Mesodermal cell (in vitro differentiated cells): ENCODE results near the gene MINDY2.
"Not testable (repeated sequence)": the region's sequence is repeated elsewhere in the genome, so short reads cannot be mapped to it uniquely, and the experiment has no call there.

Experiments used
- H3K27ac ChIP-seq: 2 replicates; pipeline ENCODE4 v1.7.0; 2013; ENCODE audit warnings: mild to moderate bottlenecking, low read depth, low read length, moderate library complexity; ENCODE audit not compliant: severe bottlenecking
- H3K36me3 ChIP-seq: 2 replicates; pipeline ENCODE4 v1.7.1; 2013; ENCODE audit warnings: mild to moderate bottlenecking, low read length, moderate library complexity; ENCODE audit not compliant: control insufficient read depth, insufficient read depth
- H3K4me1 ChIP-seq: one replicate; pipeline ENCODE4 v1.7.1; 2013; ENCODE audit warnings: mild to moderate bottlenecking, low read length; ENCODE audit not compliant: insufficient read depth, control insufficient read depth, poor library complexity, severe bottlenecking
- H3K4me3 ChIP-seq: 2 replicates; pipeline ENCODE4 v1.7.0; 2013; ENCODE audit warnings: low read length, control low read depth, mild to moderate bottlenecking; ENCODE audit not compliant: insufficient read depth, poor library complexity, severe bottlenecking; ENCODE audit errors: extremely low read depth
- H3K9me3 ChIP-seq: 2 replicates; pipeline ENCODE4 v1.7.1; 2013; ENCODE audit warnings: mild to moderate bottlenecking, low read length, moderate library complexity; ENCODE audit not compliant: control insufficient read depth
- WGBS, 2 experiments: methylation state at CpG; one replicate each; pipeline ENCODE4 v1.1.5; 2013; ENCODE audit warnings: missing lambda C conversion rate in 2 of 2; ENCODE audit not compliant: insufficient coverage in 2 of 2; 5-methylcytosine and 5-hydroxymethylcytosine counted together

The MINDY2 gene

DNA sequence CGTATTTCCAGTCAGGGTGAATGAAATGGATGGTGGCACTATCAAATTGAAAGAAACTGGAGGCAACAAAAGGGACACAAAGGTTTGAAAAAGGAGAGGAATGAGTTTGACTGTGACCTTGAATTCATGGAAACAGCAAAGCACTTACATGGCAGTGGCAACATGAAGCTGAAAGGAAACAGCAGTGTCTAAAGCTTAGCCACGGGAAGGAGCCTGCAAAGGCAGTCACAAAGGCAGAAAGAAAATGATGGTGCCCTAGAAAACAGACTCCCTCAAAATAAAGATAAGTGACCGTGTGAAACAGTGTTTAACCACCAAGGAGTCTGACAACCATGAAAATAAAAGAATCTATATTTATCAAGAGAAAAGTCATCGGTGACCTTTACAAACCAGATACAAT, 111.1 kb downstream of the MINDY2 start:
- Histone ChIP-seq H3K36me3 (peaks cover 100% of the 10 kb centered on the region), H3K4me1 (no peaks in the 10 kb centered on the region), H3K27ac (no peak overlapping the region), H3K9me3 (no peaks in the 10 kb centered on the region), H3K4me3 (no peak overlapping the region)
- WGBS, 2 experiments = 78 to 86% methylated on average over 2 of the region's 4 CpGs

- not testable (repeated sequence) for H3K4me3 ChIP-seq, H3K9me3 ChIP-seq, H3K4me1 ChIP-seq, H3K27ac ChIP-seq
- 78% methylated on average over 1 of the region's 3 CpGs; no CpG with 5 or more reads in 1 of the 2 experiments for WGBS, 2 experiments
- H3K36me3 ChIP-seq = peaks cover 98% of the 10 kb centered on the region
Measured at GRCh38 chr15:58883926-58884325, 112.8 kb downstream of the MINDY2 start.

- Histone ChIP-seq H3K4me1 (no peaks in the 10 kb centered on the region), H3K36me3 (peaks cover 93% of the 10 kb centered on the region), H3K4me3 (no peak overlapping the region), H3K27ac (no peak overlapping the region), H3K9me3 (no peaks in the 10 kb centered on the region)
- WGBS, 2 experiments = 93 to 95% methylated on average over 11 to 12 of the region's 12 CpGs
Measured at GRCh38 chr15:58886921-58887320, 115.8 kb downstream of the MINDY2 start.

DNA sequence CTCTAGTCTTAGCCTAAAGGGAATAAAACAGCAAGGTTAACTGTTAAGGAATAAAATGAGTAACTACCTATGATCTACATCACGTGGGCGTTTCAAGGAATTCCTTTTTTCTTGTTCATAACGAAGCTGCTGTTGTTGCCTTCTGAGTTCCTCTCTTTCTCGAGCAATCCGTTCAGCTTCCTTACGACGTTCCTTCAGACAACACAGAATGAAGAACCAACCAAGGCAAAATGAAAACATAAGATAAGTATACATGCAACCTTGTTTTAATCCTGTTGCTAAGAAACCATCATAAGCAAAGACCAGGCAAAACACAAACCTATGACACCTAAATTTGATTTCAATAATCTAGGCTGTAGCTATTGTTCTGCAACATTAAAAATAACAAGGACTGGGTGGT, 118.3 kb downstream of the MINDY2 start:
- Histone ChIP-seq H3K4me1 (no peaks in the 10 kb centered on the region), H3K9me3 (no peaks in the 10 kb centered on the region), H3K4me3 (no peak overlapping the region), H3K27ac (no peak overlapping the region), H3K36me3 (peaks cover 90% of the 10 kb centered on the region)
- 100% methylated on average over 4 to 5 of the region's 7 CpGs for WGBS, 2 experiments

DNA sequence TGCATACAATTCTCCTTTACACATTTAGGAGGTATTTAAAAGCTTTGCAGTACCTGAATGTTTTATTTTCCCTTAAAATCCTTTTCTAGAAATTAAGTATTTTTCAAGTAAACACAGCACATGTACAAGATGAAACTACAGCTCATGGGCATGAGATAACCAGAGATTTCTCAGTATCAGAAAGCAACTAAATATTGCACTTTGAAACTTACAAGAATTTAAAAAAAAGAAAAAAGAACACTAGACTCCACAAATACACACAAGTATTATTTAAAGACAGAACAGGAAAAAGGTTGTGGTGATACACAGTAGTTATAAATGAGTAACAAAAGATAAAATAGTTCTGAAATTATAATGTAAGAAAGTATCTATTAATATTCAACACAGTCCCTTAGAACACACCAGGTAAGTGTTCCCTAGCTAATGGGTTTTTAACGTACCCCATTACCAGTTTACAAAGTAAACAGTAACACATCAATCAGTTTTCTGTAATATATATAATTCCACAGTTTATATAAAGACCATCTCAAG, 127.1 kb downstream of the MINDY2 start:
- no peak overlapping the region for H3K4me3 ChIP-seq
- no CpG with 5 or more reads among the region's 1 CpG for WGBS, 2 experiments
- H3K9me3 ChIP-seq = no peaks in the 10 kb centered on the region
- no peak overlapping the region for H3K27ac ChIP-seq
- H3K4me1 ChIP-seq = no peaks in the 10 kb centered on the region
- H3K36me3 ChIP-seq = peaks cover 60% of the 10 kb centered on the region

GRCh38 chr15:58900631-58901030, 129.5 kb downstream of the MINDY2 start:
- WGBS, 2 experiments = 86% methylated on average over 1 of the region's 3 CpGs; no CpG with 5 or more reads in 1 of the 2 experiments
- no peaks in the 10 kb centered on the region for H3K4me1 ChIP-seq
- no peaks in the 10 kb centered on the region for H3K9me3 ChIP-seq
- peaks cover 45% of the 10 kb centered on the region for H3K36me3 ChIP-seq
- H3K27ac ChIP-seq = no peak overlapping the region
- H3K4me3 ChIP-seq = no peak overlapping the region

- H3K36me3 ChIP-seq = peaks cover 72% of the 10 kb centered on the region
- WGBS, 2 experiments = 93 to 94% methylated on average over 2 of the region's 6 CpGs
- H3K27ac ChIP-seq = no peak overlapping the region
- no peak overlapping the region for H3K4me3 ChIP-seq
- no peaks in the 10 kb centered on the region for H3K9me3 ChIP-seq
- no peaks in the 10 kb centered on the region for H3K4me1 ChIP-seq
Measured at GRCh38 chr15:58908550-58909309, 137.6 kb downstream of the MINDY2 start.

GRCh38 chr15:58909616-58910015, 138.5 kb downstream of the MINDY2 start:
- no peak overlapping the region for H3K4me3 ChIP-seq
- no peaks in the 10 kb centered on the region for H3K9me3 ChIP-seq
- peaks cover 80% of the 10 kb centered on the region for H3K36me3 ChIP-seq
- H3K27ac ChIP-seq = no peak overlapping the region
- no peaks in the 10 kb centered on the region for H3K4me1 ChIP-seq
- no CpG with 5 or more reads among the region's 1 CpG for WGBS, 2 experiments

GRCh38 chr15:58910456-58910855, 139.4 kb downstream of the MINDY2 start:
- peaks cover 81% of the 10 kb centered on the region for H3K36me3 ChIP-seq
- WGBS, 2 experiments = 100% methylated on average over 1 of the region's 4 CpGs; no CpG with 5 or more reads in 1 of the 2 experiments
- no peak overlapping the region for H3K27ac ChIP-seq
- H3K4me3 ChIP-seq = no peak overlapping the region
- no peaks in the 10 kb centered on the region for H3K9me3 ChIP-seq
- no peaks in the 10 kb centered on the region for H3K4me1 ChIP-seq
